NCI-H345 (cell line): ENCODE results near the gene CTNNA3.

ENCODE experiments used
- DNase-seq: peaks from one replicate; lab custom pipeline; 2025; lab: John Stamatoyannopoulos, UW

The CTNNA3 gene

GRCh38 chr10:67015225-67015624 lies 680.8 kb downstream of the CTNNA3 start:
- DNase-seq = no peak

GRCh38 chr10:67011981-67012380 lies 684.0 kb downstream of the CTNNA3 start:
- no peak for DNase-seq

- no peak for DNase-seq
These were observed 684.5 kb downstream of the CTNNA3 start for GRCh38 chr10:67011480-67011879.

GRCh38 chr10:67005981-67006380 lies 690.0 kb downstream of the CTNNA3 start:
- DNase-seq = no peak

GRCh38 chr10:67004690-67005089 lies 691.3 kb downstream of the CTNNA3 start:
- DNase-seq = no peak

- no peak for DNase-seq
These were observed 696.0 kb downstream of the CTNNA3 start for GRCh38 chr10:66999762-67000545.

- DNase-seq = no peak
These were observed 699.0 kb downstream of the CTNNA3 start for GRCh38 chr10:66996996-66997395.

- no peak for DNase-seq
These were observed 705.7 kb downstream of the CTNNA3 start for GRCh38 chr10:66990143-66990830.

GRCh38 chr10:66983475-66983818 lies 712.5 kb downstream of the CTNNA3 start:
- DNase-seq = no peak

- DNase-seq = no peak
These were observed 713.1 kb downstream of the CTNNA3 start for GRCh38 chr10:66982792-66983474.

- no peak for DNase-seq
These were observed 714.0 kb downstream of the CTNNA3 start for GRCh38 chr10:66982053-66982420.

GRCh38 chr10:66981361-66982052 lies 714.5 kb downstream of the CTNNA3 start:
- no peak for DNase-seq

GRCh38 chr10:66980246-66980815 lies 715.7 kb downstream of the CTNNA3 start:
- DNase-seq = no peak

GRCh38 chr10:66964946-66965345 lies 731.0 kb downstream of the CTNNA3 start:
- no peak for DNase-seq

- DNase-seq = no peak
These were observed 737.5 kb downstream of the CTNNA3 start for GRCh38 chr10:66958466-66958865.

GRCh38 chr10:66951896-66952295 lies 744.1 kb downstream of the CTNNA3 start:
- DNase-seq = no peak

GRCh38 chr10:66943590-66943989 lies 752.4 kb downstream of the CTNNA3 start:
- DNase-seq = no peak

GRCh38 chr10:66942407-66942806 lies 753.6 kb downstream of the CTNNA3 start:
- no peak for DNase-seq

GRCh38 chr10:66941491-66941890 lies 754.5 kb downstream of the CTNNA3 start:
- no peak for DNase-seq

- DNase-seq = no peak
These were observed 755.0 kb downstream of the CTNNA3 start for GRCh38 chr10:66940965-66941364.

- DNase-seq = no peak
These were observed 761.3 kb downstream of the CTNNA3 start for GRCh38 chr10:66934711-66935110.

- no peak for DNase-seq
These were observed 764.0 kb downstream of the CTNNA3 start for GRCh38 chr10:66931949-66932343.
